Measurements from ENCODE around the gene NRIP1. TPM values are rescaled to one million over a fixed set of nuclear protein-coding genes. Genes with fewer than 3 reads are reported as not detected.
A peak's percentile ranks its signal among the peaks of the same experiment; 100 is the strongest.

Gene NRIP1, protein sequence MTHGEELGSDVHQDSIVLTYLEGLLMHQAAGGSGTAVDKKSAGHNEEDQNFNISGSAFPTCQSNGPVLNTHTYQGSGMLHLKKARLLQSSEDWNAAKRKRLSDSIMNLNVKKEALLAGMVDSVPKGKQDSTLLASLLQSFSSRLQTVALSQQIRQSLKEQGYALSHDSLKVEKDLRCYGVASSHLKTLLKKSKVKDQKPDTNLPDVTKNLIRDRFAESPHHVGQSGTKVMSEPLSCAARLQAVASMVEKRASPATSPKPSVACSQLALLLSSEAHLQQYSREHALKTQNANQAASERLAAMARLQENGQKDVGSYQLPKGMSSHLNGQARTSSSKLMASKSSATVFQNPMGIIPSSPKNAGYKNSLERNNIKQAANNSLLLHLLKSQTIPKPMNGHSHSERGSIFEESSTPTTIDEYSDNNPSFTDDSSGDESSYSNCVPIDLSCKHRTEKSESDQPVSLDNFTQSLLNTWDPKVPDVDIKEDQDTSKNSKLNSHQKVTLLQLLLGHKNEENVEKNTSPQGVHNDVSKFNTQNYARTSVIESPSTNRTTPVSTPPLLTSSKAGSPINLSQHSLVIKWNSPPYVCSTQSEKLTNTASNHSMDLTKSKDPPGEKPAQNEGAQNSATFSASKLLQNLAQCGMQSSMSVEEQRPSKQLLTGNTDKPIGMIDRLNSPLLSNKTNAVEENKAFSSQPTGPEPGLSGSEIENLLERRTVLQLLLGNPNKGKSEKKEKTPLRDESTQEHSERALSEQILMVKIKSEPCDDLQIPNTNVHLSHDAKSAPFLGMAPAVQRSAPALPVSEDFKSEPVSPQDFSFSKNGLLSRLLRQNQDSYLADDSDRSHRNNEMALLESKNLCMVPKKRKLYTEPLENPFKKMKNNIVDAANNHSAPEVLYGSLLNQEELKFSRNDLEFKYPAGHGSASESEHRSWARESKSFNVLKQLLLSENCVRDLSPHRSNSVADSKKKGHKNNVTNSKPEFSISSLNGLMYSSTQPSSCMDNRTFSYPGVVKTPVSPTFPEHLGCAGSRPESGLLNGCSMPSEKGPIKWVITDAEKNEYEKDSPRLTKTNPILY (N-terminal part only)
- total RNA-seq: 46.7 TPM
- polyA plus RNA-seq: 22.5 TPM
- long read RNA-seq, donor 1: 0 reads
- long read RNA-seq, donor 2, full-length matches to known transcripts: 13 of 13 reads
- long read RNA-seq, donor 2, partial matches to known transcripts: 0 of 13 reads
- long read RNA-seq, donor 2, other reads (novel, unspliced or antisense): 0 of 13 reads
- long read RNA-seq, donor 3, full-length matches to known transcripts: 2 of 2 reads
- long read RNA-seq, donor 3, partial matches to known transcripts: 0 of 2 reads
- long read RNA-seq, donor 3, other reads (novel, unspliced or antisense): 0 of 2 reads
- long read RNA-seq, donor 4, full-length matches to known transcripts: 7 of 7 reads
- long read RNA-seq, donor 4, partial matches to known transcripts: 0 of 7 reads
- long read RNA-seq, donor 4, other reads (novel, unspliced or antisense): 0 of 7 reads
- long read RNA-seq, donor 5, full-length matches to known transcripts: 8 of 8 reads
- long read RNA-seq, donor 5, partial matches to known transcripts: 0 of 8 reads
- long read RNA-seq, donor 5, other reads (novel, unspliced or antisense): 0 of 8 reads
- long read RNA-seq, donor 6, full-length matches to known transcripts: 6 of 6 reads
- long read RNA-seq, donor 6, partial matches to known transcripts: 0 of 6 reads
- long read RNA-seq, donor 6, other reads (novel, unspliced or antisense): 0 of 6 reads
- long read RNA-seq, donor 7, full-length matches to known transcripts: 7 of 7 reads
- long read RNA-seq, donor 7, partial matches to known transcripts: 0 of 7 reads
- long read RNA-seq, donor 7, other reads (novel, unspliced or antisense): 0 of 7 reads
- long read RNA-seq, donor 8, full-length matches to known transcripts: 2 of 2 reads
- long read RNA-seq, donor 8, partial matches to known transcripts: 0 of 2 reads
- long read RNA-seq, donor 8, other reads (novel, unspliced or antisense): 0 of 2 reads
- long read RNA-seq, donor 9, full-length matches to known transcripts: 6 of 6 reads
- long read RNA-seq, donor 9, partial matches to known transcripts: 0 of 6 reads
- long read RNA-seq, donor 9, other reads (novel, unspliced or antisense): 0 of 6 reads
- long read RNA-seq, donor 10, full-length matches to known transcripts: 13 of 13 reads
- long read RNA-seq, donor 10, partial matches to known transcripts: 0 of 13 reads
- long read RNA-seq, donor 10, other reads (novel, unspliced or antisense): 0 of 13 reads

DNA sequence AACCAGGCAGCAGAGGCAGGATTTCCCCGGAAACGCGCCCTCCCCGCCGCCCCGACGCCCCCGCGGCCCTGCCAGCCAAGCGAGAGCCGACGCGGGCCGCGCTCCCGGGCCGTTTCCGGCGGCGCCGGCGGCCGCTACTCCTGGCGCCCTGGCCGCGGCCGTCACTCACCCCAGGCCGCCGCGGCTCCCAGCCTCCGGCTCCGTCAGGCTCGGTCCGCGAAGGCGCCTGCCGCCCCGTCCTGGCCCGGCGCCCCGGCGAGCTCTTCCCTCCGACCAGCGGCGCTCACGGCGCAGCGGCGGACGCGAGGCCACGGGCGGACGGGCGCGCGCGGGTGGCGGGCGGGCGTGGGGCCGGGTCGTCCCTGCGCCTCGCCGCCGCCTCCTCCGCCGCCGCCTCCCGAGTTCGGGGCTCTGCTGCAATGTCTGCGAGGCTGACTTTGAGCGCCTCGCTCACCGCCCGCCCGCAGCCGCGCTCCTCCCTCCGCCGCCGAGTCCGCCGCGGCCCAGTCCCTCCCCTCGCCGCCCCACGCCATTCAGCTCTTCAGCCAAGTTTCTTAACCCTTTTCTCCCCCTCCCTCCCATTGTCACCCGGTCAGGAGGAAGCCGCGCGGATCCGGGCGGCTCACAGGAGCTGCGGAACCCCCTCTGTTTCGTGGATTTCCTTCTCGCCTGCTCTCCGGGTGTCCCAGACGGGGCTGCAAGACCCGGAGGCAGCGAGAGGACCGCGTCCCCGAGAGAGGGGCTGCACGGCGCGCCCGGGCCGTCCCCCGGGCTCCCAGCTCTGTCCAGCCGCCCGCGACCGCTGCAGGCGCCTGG, at the start of gene NRIP1:
Gene NRIP1, minus strand, starts transcription at position 425 of the 816 bp plus-strand sequence. CDS start 96,808 bp downstream, outside the sequence.
- H3K36me3 ChIP-seq (ENCODE audit: control insufficient read depth in 2 of 2, insufficient read depth in 2 of 2, low read length in 1 of 2): no peaks in the 10 kb centered on the region
- peak within 1 kb of the TSS; percentile 93 to 97 for H3K27ac ChIP-seq (ENCODE audit: low read depth in 1 of 2, low read length in 1 of 2)
- under 1% methylated on average over 116 of the region's 116 CpGs for WGBS
- no peaks in the 10 kb centered on the region for H3K27me3 ChIP-seq (ENCODE audit: control insufficient read depth in 2 of 2, insufficient read depth in 1 of 2, low read length in 1 of 2)
- H3K4me3 ChIP-seq (ENCODE audit: low read length in 2 of 2): peak within 1 kb of the TSS; percentile 85 to 93
- H3K9me3 ChIP-seq (ENCODE audit: control insufficient read depth in 2 of 2, insufficient read depth in 1 of 2, low read length in 1 of 2): peaks cover 0 to 2% of the 10 kb centered on the region in 2 donors
- peaks cover 7 to 9% of the 10 kb centered on the region in 2 donors for H3K4me1 ChIP-seq (ENCODE audit: control insufficient read depth in 2 of 2, insufficient read depth in 2 of 2, low read length in 2 of 2)
- DNase-seq (ENCODE audit: low read depth in 6 of 9, low spot score in 9 of 9): peak in 3 of 9 donors; percentile 74 to 86 (median 74)

DNA sequence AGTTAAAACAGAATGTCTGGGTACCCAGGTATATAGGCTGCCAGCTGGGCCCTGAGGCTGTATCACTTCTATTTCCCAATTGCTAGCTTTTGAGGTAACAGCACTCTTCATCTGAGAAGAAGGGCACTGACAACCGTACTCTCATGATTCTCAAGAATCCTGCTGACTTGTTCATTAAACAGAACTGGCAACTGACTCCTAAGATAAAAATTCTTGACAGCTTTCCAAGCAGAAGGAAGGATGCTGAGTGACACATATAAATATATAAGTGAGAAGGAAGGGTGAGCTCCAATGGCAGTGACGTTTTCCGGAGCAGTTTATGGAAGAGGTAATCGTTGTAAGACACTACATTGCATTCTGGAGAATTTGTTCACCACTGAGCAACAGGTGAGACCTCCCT, 48.1 kb upstream of the NRIP1 start:
- Histone ChIP-seq H3K27me3 (ENCODE audit: control insufficient read depth in 2 of 2, insufficient read depth in 1 of 2, low read length in 1 of 2) (no peaks in the 10 kb centered on the region), H3K9me3 (ENCODE audit: control insufficient read depth in 2 of 2, insufficient read depth in 1 of 2, low read length in 1 of 2) (no peaks in the 10 kb centered on the region), H3K36me3 (ENCODE audit: control insufficient read depth in 2 of 2, insufficient read depth in 2 of 2, low read length in 1 of 2) (no peaks in the 10 kb centered on the region), H3K4me1 (ENCODE audit: control insufficient read depth in 2 of 2, insufficient read depth in 2 of 2, low read length in 2 of 2) (no peaks in the 10 kb centered on the region), H3K4me3 (ENCODE audit: low read length in 2 of 2) (no peak overlapping the region), H3K27ac (ENCODE audit: low read depth in 1 of 2, low read length in 1 of 2) (no peak overlapping the region)
- DNase-seq (ENCODE audit: low read depth in 6 of 9, low spot score in 9 of 9): no peak
- 95% methylated on average over 4 of the region's 4 CpGs for WGBS

DNA sequence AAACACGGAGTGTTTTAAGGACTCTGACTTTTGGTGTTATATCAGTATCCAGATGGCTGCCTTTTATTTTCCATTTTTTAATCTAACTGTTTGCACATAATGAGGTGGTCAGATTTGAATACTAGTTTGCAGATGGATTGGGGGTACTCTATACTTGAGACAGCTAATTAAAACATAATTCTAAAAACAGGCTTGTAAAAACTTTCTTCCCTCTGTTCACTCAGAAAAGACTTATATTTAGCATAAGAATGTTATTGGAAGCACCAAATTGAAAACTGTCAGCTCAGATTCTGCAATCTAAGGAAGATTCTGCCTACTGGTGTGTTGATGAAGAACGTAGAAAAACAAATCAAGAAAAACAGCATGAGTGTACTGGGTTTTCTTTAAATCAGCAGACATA, 44.0 kb upstream of the NRIP1 start:
- H3K9me3 ChIP-seq (ENCODE audit: control insufficient read depth in 2 of 2, insufficient read depth in 1 of 2, low read length in 1 of 2): no peaks in the 10 kb centered on the region
- no peak overlapping the region for H3K27ac ChIP-seq (ENCODE audit: low read depth in 1 of 2, low read length in 1 of 2)
- no peaks in the 10 kb centered on the region for H3K36me3 ChIP-seq (ENCODE audit: control insufficient read depth in 2 of 2, insufficient read depth in 2 of 2, low read length in 1 of 2)
- H3K4me3 ChIP-seq (ENCODE audit: low read length in 2 of 2): no peak overlapping the region
- DNase-seq (ENCODE audit: low read depth in 6 of 9, low spot score in 9 of 9): no peak
- no peaks in the 10 kb centered on the region for H3K4me1 ChIP-seq (ENCODE audit: control insufficient read depth in 2 of 2, insufficient read depth in 2 of 2, low read length in 2 of 2)
- no peaks in the 10 kb centered on the region for H3K27me3 ChIP-seq (ENCODE audit: control insufficient read depth in 2 of 2, insufficient read depth in 1 of 2, low read length in 1 of 2)
- WGBS: 96% methylated on average over 2 of the region's 2 CpGs

DNA sequence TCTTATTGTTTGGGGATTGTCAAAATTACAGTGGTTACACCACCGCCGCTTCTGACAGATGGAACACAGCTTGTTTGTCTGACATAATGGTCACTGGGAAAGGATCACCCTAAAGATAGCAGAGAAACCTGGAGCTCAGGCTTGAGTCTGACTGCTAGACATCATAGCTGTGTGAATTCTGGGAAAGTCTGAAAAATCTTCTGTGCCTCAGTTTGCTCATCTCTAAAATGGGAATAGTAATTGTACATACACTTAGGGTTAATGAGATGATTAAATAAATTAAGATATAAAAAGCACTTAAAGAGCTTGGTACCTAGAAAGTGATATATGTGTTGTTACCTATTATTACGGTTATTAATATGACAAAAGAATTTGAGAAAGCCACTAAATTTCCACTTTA, 39.7 kb upstream of the NRIP1 start:
- Histone ChIP-seq H3K4me1 (ENCODE audit: control insufficient read depth in 2 of 2, insufficient read depth in 2 of 2, low read length in 2 of 2) (no peaks in the 10 kb centered on the region), H3K4me3 (ENCODE audit: low read length in 2 of 2) (no peak overlapping the region), H3K36me3 (ENCODE audit: control insufficient read depth in 2 of 2, insufficient read depth in 2 of 2, low read length in 1 of 2) (no peaks in the 10 kb centered on the region), H3K27ac (ENCODE audit: low read depth in 1 of 2, low read length in 1 of 2) (no peak overlapping the region), H3K27me3 (ENCODE audit: control insufficient read depth in 2 of 2, insufficient read depth in 1 of 2, low read length in 1 of 2) (no peaks in the 10 kb centered on the region), H3K9me3 (ENCODE audit: control insufficient read depth in 2 of 2, insufficient read depth in 1 of 2, low read length in 1 of 2) (no peaks in the 10 kb centered on the region)
- WGBS: 98% methylated on average over 3 of the region's 3 CpGs
- no peak for DNase-seq (ENCODE audit: low read depth in 6 of 9, low spot score in 9 of 9)

DNA sequence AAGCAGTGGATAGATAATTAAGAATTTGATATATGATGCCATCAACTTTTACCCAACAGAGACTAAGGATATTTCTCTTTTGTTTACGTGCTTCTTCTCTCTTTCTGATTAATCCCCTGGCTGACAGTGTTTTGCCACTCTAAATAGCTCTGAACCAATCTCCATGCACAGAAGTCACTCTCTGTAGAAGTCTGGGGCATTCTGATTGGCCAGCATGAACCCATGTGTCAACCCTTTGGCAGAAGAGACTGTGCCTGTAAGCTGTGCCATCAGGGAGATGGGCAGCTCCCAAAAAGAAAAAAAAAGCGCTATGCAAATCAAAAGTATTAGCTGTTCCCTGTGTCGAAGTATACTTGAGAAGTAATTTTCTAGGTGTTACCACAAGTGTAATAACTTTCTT, 34.1 kb upstream of the NRIP1 start:
- Histone ChIP-seq H3K27me3 (ENCODE audit: control insufficient read depth in 2 of 2, insufficient read depth in 1 of 2, low read length in 1 of 2) (no peaks in the 10 kb centered on the region), H3K9me3 (ENCODE audit: control insufficient read depth in 2 of 2, insufficient read depth in 1 of 2, low read length in 1 of 2) (no peaks in the 10 kb centered on the region), H3K27ac (ENCODE audit: low read depth in 1 of 2, low read length in 1 of 2) (no peak overlapping the region), H3K4me1 (ENCODE audit: control insufficient read depth in 2 of 2, insufficient read depth in 2 of 2, low read length in 2 of 2) (no peaks in the 10 kb centered on the region), H3K36me3 (ENCODE audit: control insufficient read depth in 2 of 2, insufficient read depth in 2 of 2, low read length in 1 of 2) (no peaks in the 10 kb centered on the region), H3K4me3 (ENCODE audit: low read length in 2 of 2) (no peak overlapping the region)
- 98% methylated on average over 3 of the region's 3 CpGs for WGBS
- no peak for DNase-seq (ENCODE audit: low read depth in 6 of 9, low spot score in 9 of 9)

DNA sequence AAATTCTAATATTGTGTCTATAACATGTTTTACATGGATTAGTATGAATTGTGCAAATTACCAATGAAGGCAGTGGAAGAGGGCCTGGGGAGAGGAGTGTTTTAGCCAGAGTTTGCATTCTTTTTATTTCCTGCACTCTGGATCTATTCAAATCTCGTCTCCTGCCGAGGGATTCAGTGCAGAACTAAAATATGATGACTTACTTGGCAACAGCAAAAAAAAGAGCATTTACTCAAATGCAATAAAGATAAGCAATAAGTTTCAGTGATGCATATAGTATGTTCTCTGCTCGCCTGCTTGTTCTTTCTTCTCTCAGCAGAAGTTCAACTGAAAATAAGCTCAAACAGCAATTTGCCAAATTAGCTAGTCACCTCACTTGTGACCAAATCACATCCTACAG, 33.4 kb upstream of the NRIP1 start:
- 92% methylated on average over 3 of the region's 3 CpGs for WGBS
- no peak for DNase-seq (ENCODE audit: low read depth in 6 of 9, low spot score in 9 of 9)

DNA sequence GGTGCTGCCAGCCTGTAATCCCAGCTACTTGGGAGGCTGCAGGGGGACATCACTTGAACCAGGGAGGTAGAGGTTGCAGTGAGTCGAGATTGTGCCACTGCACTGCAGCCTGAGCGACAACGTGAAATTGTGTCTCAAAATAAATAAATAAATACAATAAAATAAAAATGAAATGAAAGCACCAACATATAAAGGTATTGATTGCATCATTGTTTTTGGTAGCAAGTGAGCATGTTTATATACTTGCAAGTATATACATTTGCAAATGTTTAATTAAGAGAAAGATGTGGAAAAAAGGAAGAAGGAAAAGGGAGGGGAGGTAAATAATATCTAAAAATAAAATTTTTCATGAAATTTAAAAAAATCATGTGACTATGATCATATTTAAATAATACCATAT, 32.8 kb upstream of the NRIP1 start:
- WGBS: 99% methylated on average over 3 of the region's 3 CpGs
- no peaks in the 10 kb centered on the region for H3K27me3 ChIP-seq (ENCODE audit: control insufficient read depth in 2 of 2, insufficient read depth in 1 of 2, low read length in 1 of 2)
- no peaks in the 10 kb centered on the region for H3K9me3 ChIP-seq (ENCODE audit: control insufficient read depth in 2 of 2, insufficient read depth in 1 of 2, low read length in 1 of 2)

More for the DNA sequence above, 33.4 kb upstream of the NRIP1 start:
- Histone ChIP-seq H3K27me3 (ENCODE audit: control insufficient read depth in 2 of 2, insufficient read depth in 1 of 2, low read length in 1 of 2) (no peaks in the 10 kb centered on the region), H3K4me1 (ENCODE audit: control insufficient read depth in 2 of 2, insufficient read depth in 2 of 2, low read length in 2 of 2) (no peaks in the 10 kb centered on the region), H3K9me3 (ENCODE audit: control insufficient read depth in 2 of 2, insufficient read depth in 1 of 2, low read length in 1 of 2) (no peaks in the 10 kb centered on the region), H3K36me3 (ENCODE audit: control insufficient read depth in 2 of 2, insufficient read depth in 2 of 2, low read length in 1 of 2) (no peaks in the 10 kb centered on the region), H3K27ac (ENCODE audit: low read depth in 1 of 2, low read length in 1 of 2) (no peak overlapping the region), H3K4me3 (ENCODE audit: low read length in 2 of 2) (no peak overlapping the region)

More for the DNA sequence above, 32.8 kb upstream of the NRIP1 start:
- no peak for DNase-seq (ENCODE audit: low read depth in 6 of 9, low spot score in 9 of 9)
- H3K4me1 ChIP-seq (ENCODE audit: control insufficient read depth in 2 of 2, insufficient read depth in 2 of 2, low read length in 2 of 2): no peaks in the 10 kb centered on the region
- H3K36me3 ChIP-seq (ENCODE audit: control insufficient read depth in 2 of 2, insufficient read depth in 2 of 2, low read length in 1 of 2): no peaks in the 10 kb centered on the region
- no peak overlapping the region for H3K27ac ChIP-seq (ENCODE audit: low read depth in 1 of 2, low read length in 1 of 2)
- H3K4me3 ChIP-seq (ENCODE audit: low read length in 2 of 2): no peak overlapping the region
